ENCODE data around the gene LDB1. TPM values are rescaled to one million over a fixed set of nuclear protein-coding genes. Genes with fewer than 3 reads are reported as not detected.
A peak's percentile ranks its signal among the peaks of the same experiment; 100 is the strongest.

Gene LDB1, protein sequence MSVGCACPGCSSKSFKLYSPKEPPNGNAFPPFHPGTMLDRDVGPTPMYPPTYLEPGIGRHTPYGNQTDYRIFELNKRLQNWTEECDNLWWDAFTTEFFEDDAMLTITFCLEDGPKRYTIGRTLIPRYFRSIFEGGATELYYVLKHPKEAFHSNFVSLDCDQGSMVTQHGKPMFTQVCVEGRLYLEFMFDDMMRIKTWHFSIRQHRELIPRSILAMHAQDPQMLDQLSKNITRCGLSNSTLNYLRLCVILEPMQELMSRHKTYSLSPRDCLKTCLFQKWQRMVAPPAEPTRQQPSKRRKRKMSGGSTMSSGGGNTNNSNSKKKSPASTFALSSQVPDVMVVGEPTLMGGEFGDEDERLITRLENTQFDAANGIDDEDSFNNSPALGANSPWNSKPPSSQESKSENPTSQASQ
- total RNA-seq (100 to 1,000 TPM; 131 to 135 TPM), polyA plus RNA-seq (10 to 100 TPM in 1 of 2 donors, 1 to 10 TPM in 1; 10.0 to 48.6 TPM)

DNA sequence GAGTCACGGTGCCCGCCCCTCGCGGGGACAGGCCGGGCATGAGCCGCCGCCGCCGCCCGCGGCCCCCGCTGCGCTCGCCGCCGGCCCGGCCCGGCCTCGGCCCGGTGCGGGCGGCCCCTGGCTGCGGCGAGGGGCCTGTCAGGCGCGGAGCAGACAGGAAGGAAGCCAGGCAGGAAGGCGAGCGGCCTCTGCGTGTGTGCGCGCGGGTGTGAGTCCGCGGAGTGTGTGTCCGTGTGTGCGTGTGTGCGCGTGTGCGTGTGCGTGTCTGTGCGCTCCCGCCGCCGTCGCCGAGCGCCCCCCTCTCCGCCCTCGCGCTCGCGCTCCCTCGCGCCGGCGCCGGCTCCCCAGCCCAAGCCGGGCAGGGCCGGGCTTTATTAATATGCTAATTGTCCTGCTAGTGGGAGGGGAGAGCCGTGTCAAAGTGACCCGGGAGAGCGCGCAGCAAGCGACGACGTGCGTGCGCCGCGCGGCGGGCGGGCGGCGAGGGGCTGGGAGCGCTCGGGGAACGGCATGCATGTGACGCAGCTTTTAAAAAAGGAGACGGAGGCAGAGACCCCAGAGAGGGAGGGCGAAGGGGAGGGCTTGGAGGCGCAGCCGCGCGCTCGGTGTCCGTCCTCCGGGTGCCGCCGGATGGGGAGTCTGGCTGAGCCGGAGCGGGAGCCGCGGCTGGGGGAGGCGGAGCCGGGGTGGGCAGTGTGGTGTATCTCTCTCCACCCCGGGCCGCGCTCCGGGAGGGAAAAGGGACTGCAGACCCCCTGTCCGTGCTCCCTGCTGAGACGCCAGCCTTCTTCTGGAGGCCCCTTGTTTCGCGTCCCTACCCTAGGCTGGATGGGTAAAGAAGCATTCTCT, at the start of gene LDB1:
LDB1 (minus strand) TSS at position 227 of the 849 bp plus-strand sequence. CDS start 258 bp downstream, outside the sequence.
- H3K27ac ChIP-seq (ENCODE audit: low read depth, low read length), result peak within 1 kb of the TSS; percentile 90
- intact Hi-C loops (cut with micrococcal nuclease), result loop anchor here (1.0 kb wide), 1 partner anchor 12 kb away; no protein-coding TSS in a partner anchor
- H3K9me3 ChIP-seq (ENCODE audit: control insufficient read depth in 1 of 2, low read length in 2 of 2), result no peaks in the 10 kb centered on the region
- Mint-ChIP-seq H3K4me1 (peaks cover 33 to 70% (median 50%) of the 10 kb centered on the region in 4 donors), H3K27ac (peak within 1 kb of the TSS; percentile 92 to 98 (median 96)), H3K36me3 (peaks cover 0 to 8% of the 10 kb centered on the region in 2 donors), H3K27me3 (no peaks in the 10 kb centered on the region), H3K9me3 (no peaks in the 10 kb centered on the region), H3K4me3 (peak within 1 kb of the TSS; percentile 91 to 95 (median 94))
- POLR2A ChIA-PET (ENCODE audit: partially characterized antibody), result interaction anchor here (0.8 to 3.4 kb wide), 6 partner anchors 11 to 524 kb away, joined by 3 to 24 read pairs (median 4); partner anchors contain the start of genes HPS6, NOLC1, PPRC1 and TRIM8
- CTCF ChIA-PET (ENCODE audit: partially characterized antibody), result interaction anchor here (1.8 kb wide), 1 partner anchor 12 kb away, joined by 11 read pairs; the partner anchor contains the start of gene PPRC1
- DNase-seq, result peak; percentile 72 to 81 (median 77)
- H3K27me3 ChIP-seq (ENCODE audit: insufficient read depth, low read length), result no peaks in the 10 kb centered on the region
- peaks cover 49% of the 10 kb centered on the region for H3K4me1 ChIP-seq (ENCODE audit: insufficient read depth, low read length)
- H3K36me3 ChIP-seq (ENCODE audit: insufficient read depth, low read length), result no peaks in the 10 kb centered on the region
- H3K4me3 ChIP-seq (ENCODE audit: low read length in 2 of 2), result peak within 1 kb of the TSS; percentile 78 to 86

DNA sequence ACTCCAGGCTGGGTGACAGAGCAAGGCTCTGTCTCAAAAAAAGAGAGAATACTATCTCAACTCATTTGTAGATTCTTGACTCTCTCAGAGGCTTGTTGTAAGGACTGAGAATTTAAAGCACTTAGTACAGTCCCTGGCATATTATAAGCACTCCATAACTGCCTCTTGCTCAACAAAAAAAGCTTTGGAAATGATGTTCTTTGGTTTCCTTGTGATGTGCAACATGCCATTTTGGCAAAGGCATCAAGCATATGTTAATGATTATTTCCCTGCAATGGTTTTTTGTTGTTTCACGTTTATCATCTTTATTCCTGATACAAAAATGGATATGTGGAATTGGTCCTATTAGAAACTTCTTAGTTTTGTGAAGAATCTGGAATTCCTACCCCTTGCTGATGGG, 47.7 kb upstream of the LDB1 start:
- H3K9me3 Mint-ChIP-seq, result peaks cover 0 to 2% (median 0%) of the 10 kb centered on the region in 8 donors
- H3K27me3 ChIP-seq (ENCODE audit: insufficient read depth, low read length), result no peaks in the 10 kb centered on the region
- peaks cover 4 to 11% (median 6%) of the 10 kb centered on the region in 4 donors for H3K4me1 Mint-ChIP-seq
- POLR2A ChIA-PET (ENCODE audit: partially characterized antibody), result no interaction called here
- no peaks in the 10 kb centered on the region for H3K9me3 ChIP-seq (ENCODE audit: control insufficient read depth in 1 of 2, low read length in 2 of 2)
- H3K27ac Mint-ChIP-seq, result peak overlapping the region in 1 of 7 donors; percentile 36
- CTCF ChIA-PET (ENCODE audit: partially characterized antibody), result interaction anchor here (2.7 to 4.4 kb wide), 4 partner anchors 9 to 415 kb away, joined by 8 to 62 read pairs (median 38); no protein-coding TSS in a partner anchor
- intact Hi-C loops (cut with micrococcal nuclease), result loop anchor here (2.0 kb wide), 1 partner anchor 311 kb away; no protein-coding TSS in a partner anchor
- peaks cover 4% of the 10 kb centered on the region for H3K4me1 ChIP-seq (ENCODE audit: insufficient read depth, low read length)
- H3K27me3 Mint-ChIP-seq, result no peaks in the 10 kb centered on the region
- no peak overlapping the region for H3K27ac ChIP-seq (ENCODE audit: low read depth, low read length)
- peaks cover 13% of the 10 kb centered on the region for H3K36me3 ChIP-seq (ENCODE audit: insufficient read depth, low read length)
- peaks cover 6 to 11% of the 10 kb centered on the region in 2 donors for H3K36me3 Mint-ChIP-seq
- no peak overlapping the region for H3K4me3 Mint-ChIP-seq
- H3K4me3 ChIP-seq (ENCODE audit: low read length in 2 of 2), result no peak overlapping the region
- DNase-seq, result no peak

DNA sequence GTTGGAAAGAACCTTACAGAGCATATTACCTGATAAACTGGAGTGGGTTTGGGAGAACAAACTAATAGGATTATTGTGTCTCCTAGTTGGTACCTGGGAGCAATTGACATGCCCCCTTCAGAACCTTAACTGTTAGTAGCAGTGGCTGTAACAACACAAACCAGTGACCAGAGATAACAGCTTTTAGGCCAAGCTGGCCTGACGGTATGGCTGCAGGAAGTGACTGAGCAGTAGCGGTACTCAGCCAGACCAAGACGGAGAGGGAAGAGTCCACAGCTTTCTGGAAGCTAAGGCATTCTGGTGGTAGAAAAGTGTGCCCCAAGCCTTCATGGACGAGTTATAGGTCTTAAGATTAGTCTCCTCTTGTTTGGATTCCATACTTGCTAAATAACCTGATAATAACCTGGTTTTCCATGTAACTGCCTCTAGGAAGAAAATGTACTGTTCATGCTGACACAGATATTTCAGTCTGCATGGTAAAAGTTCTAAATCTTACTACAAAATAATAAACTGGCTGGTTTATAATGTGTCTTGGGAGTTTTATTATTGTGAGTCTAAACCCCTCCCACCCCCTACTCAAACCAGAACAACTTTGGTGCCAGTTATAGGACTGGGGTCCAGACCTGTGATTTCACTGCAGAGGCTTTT, 43.3 kb upstream of the LDB1 start:
- Mint-ChIP-seq H3K4me1 (peaks cover 0 to 2% (median 0%) of the 10 kb centered on the region in 4 donors), H3K9me3 (peaks cover 0 to 2% (median 0%) of the 10 kb centered on the region in 8 donors), H3K27ac (peak overlapping the region in 1 of 7 donors; percentile 37), H3K4me3 (no peak overlapping the region), H3K27me3 (no peaks in the 10 kb centered on the region), H3K36me3 (peaks cover 40 to 51% of the 10 kb centered on the region in 2 donors)
- intact Hi-C loops (cut with micrococcal nuclease), result no loop called here
- DNase-seq, result no peak
- Histone ChIP-seq H3K4me1 (ENCODE audit: insufficient read depth, low read length) (no peaks in the 10 kb centered on the region), H3K4me3 (ENCODE audit: low read length in 2 of 2) (no peak overlapping the region), H3K27ac (ENCODE audit: low read depth, low read length) (no peak overlapping the region), H3K27me3 (ENCODE audit: insufficient read depth, low read length) (no peaks in the 10 kb centered on the region), H3K9me3 (ENCODE audit: control insufficient read depth in 1 of 2, low read length in 2 of 2) (no peaks in the 10 kb centered on the region), H3K36me3 (ENCODE audit: insufficient read depth, low read length) (peaks cover 56% of the 10 kb centered on the region)
- CTCF ChIA-PET (ENCODE audit: partially characterized antibody), result no interaction called here
- POLR2A ChIA-PET (ENCODE audit: partially characterized antibody), result no interaction called here

DNA sequence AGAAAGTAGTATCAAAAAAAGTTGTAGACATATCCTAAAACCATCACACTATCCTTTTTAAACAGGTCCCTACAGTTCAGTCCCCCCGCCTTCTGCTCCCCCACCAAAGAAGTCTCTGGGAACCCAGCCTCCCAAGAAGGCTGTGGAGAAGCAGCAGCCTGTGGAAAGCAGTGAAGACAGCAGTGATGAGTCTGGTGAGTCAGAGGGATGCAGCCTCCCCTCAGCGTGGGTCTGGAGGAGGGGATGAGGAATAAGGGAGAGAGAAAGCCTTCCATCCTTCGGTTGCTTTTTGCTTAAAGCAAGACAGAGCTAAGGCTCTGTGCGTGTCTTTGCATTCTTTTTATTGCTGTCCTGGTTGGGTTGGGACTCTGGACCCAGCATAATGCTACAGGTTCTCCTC, 39.7 kb upstream of the LDB1 start:
- H3K4me3 Mint-ChIP-seq, result no peak overlapping the region
- peaks cover 0 to 2% (median 0%) of the 10 kb centered on the region in 8 donors for H3K9me3 Mint-ChIP-seq
- no peak for DNase-seq
- Histone ChIP-seq H3K4me1 (ENCODE audit: insufficient read depth, low read length) (peaks cover 5% of the 10 kb centered on the region), H3K9me3 (ENCODE audit: control insufficient read depth in 1 of 2, low read length in 2 of 2) (no peaks in the 10 kb centered on the region), H3K4me3 (ENCODE audit: low read length in 2 of 2) (no peak overlapping the region), H3K27ac (ENCODE audit: low read depth, low read length) (no peak overlapping the region), H3K36me3 (ENCODE audit: insufficient read depth, low read length) (peaks cover 88% of the 10 kb centered on the region), H3K27me3 (ENCODE audit: insufficient read depth, low read length) (no peaks in the 10 kb centered on the region)
- peaks cover 55 to 80% of the 10 kb centered on the region in 2 donors for H3K36me3 Mint-ChIP-seq
- no peak overlapping the region for H3K27ac Mint-ChIP-seq
- peaks cover 4 to 27% (median 16%) of the 10 kb centered on the region in 4 donors for H3K4me1 Mint-ChIP-seq
- ChIA-PET POLR2A (ENCODE audit: partially characterized antibody) (interaction anchor here (1.0 kb wide), 1 partner anchor 290 kb away, joined by 3 read pairs; no protein-coding TSS in a partner anchor), CTCF (ENCODE audit: partially characterized antibody) (interaction anchor here (0.6 to 5.7 kb wide), 5 partner anchors 10 to 240 kb away, joined by 3 to 43 read pairs (median 4); no protein-coding TSS in a partner anchor)
- intact Hi-C loops (cut with micrococcal nuclease), result no loop called here
- no peaks in the 10 kb centered on the region for H3K27me3 Mint-ChIP-seq

DNA sequence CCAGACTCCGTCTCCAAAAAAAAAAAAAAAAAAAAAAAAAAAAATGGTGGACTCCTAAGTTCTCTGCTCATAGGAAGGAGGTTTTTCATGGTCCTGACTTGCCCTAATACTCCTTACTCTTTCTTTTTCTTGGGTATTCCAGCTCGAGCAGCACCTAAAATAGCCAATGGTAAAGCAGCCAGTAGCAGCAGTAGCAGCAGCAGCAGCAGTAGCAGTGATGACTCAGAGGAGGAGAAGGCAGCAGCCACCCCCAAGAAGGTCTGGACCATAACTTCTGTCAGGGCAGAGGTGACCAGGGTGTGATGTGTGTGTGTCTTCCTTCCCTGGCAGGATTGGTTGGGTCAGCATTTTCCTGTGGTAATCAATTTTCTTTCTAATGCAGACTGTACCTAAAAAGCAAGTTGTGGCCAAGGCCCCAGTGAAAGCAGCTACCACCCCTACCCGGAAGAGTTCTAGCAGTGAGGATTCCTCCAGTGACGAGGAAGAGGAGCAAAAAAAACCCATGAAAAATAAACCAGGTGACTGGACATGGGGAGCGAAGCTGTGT, 39.0 kb upstream of the LDB1 start:
- peak overlapping the region in 1 of 7 donors; percentile 17 for H3K27ac Mint-ChIP-seq
- H3K27ac ChIP-seq (ENCODE audit: low read depth, low read length), result no peak overlapping the region
- H3K4me3 ChIP-seq (ENCODE audit: low read length in 2 of 2), result no peak overlapping the region
- no peaks in the 10 kb centered on the region for H3K27me3 Mint-ChIP-seq
- peaks cover 6 to 34% (median 21%) of the 10 kb centered on the region in 4 donors for H3K4me1 Mint-ChIP-seq
- peaks cover 88% of the 10 kb centered on the region for H3K36me3 ChIP-seq (ENCODE audit: insufficient read depth, low read length)
- peaks cover 12% of the 10 kb centered on the region for H3K4me1 ChIP-seq (ENCODE audit: insufficient read depth, low read length)
- CTCF ChIA-PET (ENCODE audit: partially characterized antibody), result interaction anchor here (0.6 to 5.7 kb wide), 3 partner anchors 11 to 226 kb away, joined by 3 to 43 read pairs (median 4); no protein-coding TSS in a partner anchor
- H3K27me3 ChIP-seq (ENCODE audit: insufficient read depth, low read length), result no peaks in the 10 kb centered on the region
- peaks cover 55 to 80% of the 10 kb centered on the region in 2 donors for H3K36me3 Mint-ChIP-seq
- no peaks in the 10 kb centered on the region for H3K9me3 ChIP-seq (ENCODE audit: control insufficient read depth in 1 of 2, low read length in 2 of 2)
- DNase-seq, result no peak
- peaks cover 0 to 2% (median 0%) of the 10 kb centered on the region in 8 donors for H3K9me3 Mint-ChIP-seq
- H3K4me3 Mint-ChIP-seq, result no peak overlapping the region
- POLR2A ChIA-PET (ENCODE audit: partially characterized antibody), result no interaction called here
- intact Hi-C loops (cut with micrococcal nuclease), result no loop called here

DNA sequence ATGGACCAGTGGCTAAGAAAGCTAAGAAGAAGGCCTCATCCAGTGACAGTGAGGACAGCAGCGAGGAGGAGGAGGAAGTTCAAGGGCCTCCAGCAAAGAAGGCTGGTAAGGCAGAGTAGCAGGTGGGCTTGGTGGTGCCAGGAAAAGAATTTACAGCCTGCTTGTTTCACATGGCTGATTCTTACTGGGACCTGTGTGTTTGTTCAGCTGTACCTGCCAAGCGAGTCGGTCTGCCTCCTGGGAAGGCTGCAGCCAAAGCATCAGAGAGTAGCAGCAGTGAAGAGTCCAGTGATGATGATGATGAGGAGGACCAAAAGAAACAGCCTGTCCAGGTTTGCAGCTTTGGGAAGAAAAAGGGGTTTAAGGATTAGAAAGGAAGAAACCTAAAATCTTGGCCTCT, 37.1 kb upstream of the LDB1 start:
- Mint-ChIP-seq H3K9me3 (peaks cover 0 to 2% (median 0%) of the 10 kb centered on the region in 8 donors), H3K4me1 (peaks cover 16 to 52% (median 36%) of the 10 kb centered on the region in 4 donors), H3K27me3 (no peaks in the 10 kb centered on the region), H3K4me3 (no peak overlapping the region), H3K27ac (peak overlapping the region in 4 of 7 donors; percentile 38 to 90 (median 55)), H3K36me3 (peaks cover 49 to 77% of the 10 kb centered on the region in 2 donors)
- Histone ChIP-seq H3K4me1 (ENCODE audit: insufficient read depth, low read length) (peaks cover 28% of the 10 kb centered on the region), H3K27ac (ENCODE audit: low read depth, low read length) (no peak overlapping the region), H3K27me3 (ENCODE audit: insufficient read depth, low read length) (no peaks in the 10 kb centered on the region), H3K9me3 (ENCODE audit: control insufficient read depth in 1 of 2, low read length in 2 of 2) (no peaks in the 10 kb centered on the region), H3K36me3 (ENCODE audit: insufficient read depth, low read length) (peaks cover 70% of the 10 kb centered on the region), H3K4me3 (ENCODE audit: low read length in 2 of 2) (no peak overlapping the region)
- ChIA-PET CTCF (ENCODE audit: partially characterized antibody) (interaction anchor here (0.6 to 5.7 kb wide), 7 partner anchors 9 to 194 kb away, joined by 3 to 43 read pairs (median 3); no protein-coding TSS in a partner anchor), POLR2A (ENCODE audit: partially characterized antibody) (no interaction called here)
- DNase-seq, result no peak
- intact Hi-C loops (cut with micrococcal nuclease), result no loop called here
